HCEC 1CT (cell line): ENCODE results near the gene AMACR.
A peak's percentile ranks its signal among the peaks of the same experiment; 100 is the strongest.

Source experiments
- DNase-seq: peaks from one replicate; pipeline ENCODE4 v3.0.0-alpha.2; 2017

Gene AMACR

GRCh38 chr5:34007621-34008600 lies at the start of gene AMACR:
TSS of gene AMACR (minus strand) at chr5:34008050. CDS start at chr5:34008019, 31 bp downstream.
- peak; percentile 90 for DNase-seq

DNA sequence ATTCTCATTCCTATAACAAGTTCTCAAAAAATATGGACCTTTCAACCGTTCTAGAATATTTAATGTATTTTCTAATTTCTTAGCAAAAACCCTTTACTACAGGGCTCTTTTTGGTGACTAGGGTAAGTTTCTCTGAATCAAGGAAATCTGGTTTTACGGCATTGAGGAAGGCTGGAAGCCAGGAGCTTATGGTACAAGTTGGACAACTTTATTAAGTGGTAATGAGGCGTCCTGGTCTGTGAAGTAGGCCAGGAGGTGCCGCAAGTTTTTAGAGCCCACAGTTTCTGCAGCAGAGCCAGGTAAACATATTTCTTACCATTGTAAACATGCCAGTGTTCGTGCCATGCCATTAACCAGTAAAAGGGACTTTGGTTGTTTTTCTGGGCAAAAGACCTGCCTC lies 49.7 kb upstream of the AMACR start:
- no peak for DNase-seq

GRCh38 chr5:34057118-34057517 lies 49.3 kb upstream of the AMACR start:
- no peak for DNase-seq

DNA sequence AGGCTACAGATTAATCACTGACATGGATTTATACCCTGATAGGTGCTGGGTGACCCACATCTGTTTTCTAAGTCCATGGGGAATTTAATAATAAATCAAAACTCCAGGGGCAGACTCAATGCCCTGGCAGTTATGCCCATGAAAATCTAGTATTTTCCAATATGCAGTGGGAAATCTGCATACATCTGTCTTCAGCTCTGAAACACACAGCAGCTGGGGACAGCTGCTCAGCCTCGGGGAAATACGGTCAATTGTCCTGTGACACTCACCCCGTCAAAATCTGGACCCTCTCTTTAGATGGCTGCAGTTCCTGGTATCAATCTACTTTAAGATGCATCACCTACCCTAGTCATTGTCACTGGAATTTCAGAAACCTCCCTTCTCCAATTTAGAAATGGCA lies 47.8 kb upstream of the AMACR start:
- DNase-seq: no peak

DNA sequence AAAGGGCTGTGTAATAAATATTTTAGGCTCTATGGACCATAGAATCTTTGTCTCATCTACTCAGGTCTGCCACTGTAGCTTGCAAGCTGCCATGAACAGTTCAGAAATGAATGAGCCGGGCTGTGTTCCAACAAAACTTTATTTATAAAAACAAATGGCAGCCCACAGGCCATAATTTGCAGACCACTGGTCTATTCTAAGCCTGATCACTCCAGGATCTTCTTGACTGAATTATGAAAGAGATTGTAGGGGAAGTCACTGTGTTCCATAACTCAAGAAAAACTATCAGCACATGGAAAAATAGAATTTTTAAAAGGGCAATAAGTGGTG lies 46.5 kb upstream of the AMACR start:
- no peak for DNase-seq

GRCh38 chr5:34053571-34054399 lies 45.9 kb upstream of the AMACR start:
- no peak for DNase-seq

DNA sequence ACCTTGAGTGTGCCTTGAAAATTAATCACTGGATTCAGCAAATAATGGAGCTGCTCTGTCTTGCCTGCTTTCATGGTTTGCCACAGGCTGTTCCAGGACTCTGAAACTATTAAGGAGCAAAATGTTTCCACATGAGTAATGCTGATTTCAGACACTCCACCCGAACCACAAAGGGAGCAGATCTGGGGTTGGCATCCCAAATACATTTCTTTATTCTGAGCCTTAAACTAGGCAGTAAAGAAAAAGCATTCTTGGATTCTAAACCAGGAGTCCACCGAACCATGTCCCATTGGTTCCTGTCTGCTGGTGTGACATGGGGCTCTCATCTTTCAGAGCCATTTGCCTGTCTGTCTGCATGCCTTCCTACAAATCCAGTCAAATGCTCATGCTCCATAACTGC lies 45.3 kb upstream of the AMACR start:
- DNase-seq: peak; percentile 81

- DNase-seq: no peak
Measured at GRCh38 chr5:34051374-34051980, 43.6 kb upstream of the AMACR start.

DNA sequence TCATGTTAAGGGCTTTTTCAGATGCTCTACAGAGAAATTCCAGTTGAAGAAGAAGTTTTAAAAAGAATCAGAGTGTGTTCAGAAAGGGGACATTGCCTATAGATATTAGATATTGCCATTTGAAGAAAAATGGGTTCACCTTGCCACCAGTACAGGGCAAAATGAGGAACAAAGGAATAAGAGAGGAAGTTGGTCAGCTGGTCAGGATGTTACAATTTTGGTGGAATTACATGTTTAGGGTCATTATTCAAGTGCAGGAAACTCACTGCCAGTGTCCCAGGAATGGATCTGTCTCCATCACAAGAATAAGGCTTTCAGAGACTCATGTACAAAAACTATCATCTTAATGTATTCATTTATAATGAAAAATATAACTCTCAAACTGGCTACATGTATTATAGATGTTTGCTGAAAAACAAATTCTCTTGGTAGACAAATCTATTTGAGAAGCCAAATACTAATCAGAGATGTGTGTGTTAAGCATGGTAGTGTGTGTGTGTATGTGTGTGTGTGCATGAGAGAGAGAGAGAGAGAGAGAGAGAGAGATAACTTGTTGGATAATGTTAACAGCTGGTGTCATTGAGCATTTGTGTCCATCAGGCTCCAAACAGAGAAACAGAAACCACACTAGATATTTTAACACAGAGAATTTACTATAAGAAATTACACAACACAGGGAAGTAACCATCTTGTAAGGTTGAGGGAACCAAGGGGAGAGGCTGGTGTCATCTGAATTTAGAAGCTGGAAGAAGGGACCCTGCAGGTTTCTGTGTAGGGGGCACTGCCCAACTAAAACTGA lies 40.1 kb upstream of the AMACR start:
- DNase-seq: no peak

- DNase-seq: no peak
Measured at GRCh38 chr5:34047143-34047542, 39.3 kb upstream of the AMACR start.

DNA sequence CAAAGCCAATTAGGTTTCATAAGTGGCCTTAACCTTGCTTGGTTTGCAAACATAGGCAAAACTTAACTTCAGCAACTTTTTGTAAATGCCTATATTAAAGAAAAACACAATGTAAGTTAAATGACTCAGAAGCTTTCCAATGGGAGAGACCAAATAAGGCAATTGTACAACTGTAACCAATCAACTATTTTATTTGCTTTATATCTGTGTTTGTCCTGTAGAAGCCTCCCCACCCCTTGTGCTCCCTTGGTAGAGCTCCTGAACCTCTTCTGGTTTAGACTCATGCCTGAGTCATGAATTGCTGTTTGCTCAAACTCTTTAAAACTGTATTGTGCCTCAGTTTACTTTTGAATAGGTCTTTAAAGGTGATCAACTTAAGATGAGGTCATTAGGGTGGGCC lies 38.1 kb upstream of the AMACR start:
- DNase-seq: peak; percentile 86

DNA sequence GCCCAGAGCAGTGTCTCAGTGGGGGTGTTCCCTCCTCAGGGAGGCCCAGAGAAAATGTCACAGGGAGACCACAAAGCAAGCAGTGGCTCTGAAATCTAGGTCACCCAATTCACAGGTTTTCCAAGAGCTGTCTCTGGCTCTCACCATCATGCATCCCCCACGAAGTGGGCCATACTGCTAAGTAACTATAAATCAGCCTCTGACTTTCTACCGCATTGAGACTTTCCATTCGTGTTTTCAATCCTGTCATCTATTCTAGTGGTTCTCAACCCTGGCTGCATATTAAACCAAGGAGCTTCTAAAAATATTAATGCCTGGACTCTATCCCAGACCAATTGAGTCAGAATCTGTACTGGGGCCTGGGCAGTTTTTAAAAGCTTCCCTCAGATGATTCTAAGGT lies 37.2 kb upstream of the AMACR start:
- DNase-seq: no peak

- no peak for DNase-seq
Measured at GRCh38 chr5:34043099-34043876, 35.4 kb upstream of the AMACR start, which contains the start of gene C1QTNF3. TSS of gene C1QTNF3 (minus strand) at chr5:34043213. CDS start at chr5:34043125, 88 bp downstream.

DNA sequence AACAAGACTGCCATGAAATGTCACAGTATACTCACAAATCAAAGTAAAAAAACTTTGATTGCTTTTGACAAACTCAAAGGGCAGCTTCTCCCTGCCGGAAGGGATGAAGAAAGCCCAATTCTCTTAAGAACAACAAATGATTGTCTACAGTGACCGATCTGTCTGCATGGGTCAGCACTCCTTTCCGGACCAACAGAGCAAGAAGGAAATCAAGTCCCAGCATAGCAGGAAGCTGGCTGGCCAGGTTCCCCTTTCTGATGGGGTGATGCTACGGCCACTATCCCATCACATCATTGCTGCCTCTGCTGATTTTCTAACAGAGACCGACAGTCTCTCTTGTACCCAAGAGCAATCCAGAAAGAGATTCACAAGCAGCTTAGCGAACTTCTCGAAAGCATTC lies 34.5 kb upstream of the AMACR start:
- DNase-seq: no peak

- DNase-seq: no peak
Measured at GRCh38 chr5:34041247-34041972, 33.6 kb upstream of the AMACR start.

- no peak for DNase-seq
Measured at GRCh38 chr5:34040472-34040871, 32.6 kb upstream of the AMACR start.

DNA sequence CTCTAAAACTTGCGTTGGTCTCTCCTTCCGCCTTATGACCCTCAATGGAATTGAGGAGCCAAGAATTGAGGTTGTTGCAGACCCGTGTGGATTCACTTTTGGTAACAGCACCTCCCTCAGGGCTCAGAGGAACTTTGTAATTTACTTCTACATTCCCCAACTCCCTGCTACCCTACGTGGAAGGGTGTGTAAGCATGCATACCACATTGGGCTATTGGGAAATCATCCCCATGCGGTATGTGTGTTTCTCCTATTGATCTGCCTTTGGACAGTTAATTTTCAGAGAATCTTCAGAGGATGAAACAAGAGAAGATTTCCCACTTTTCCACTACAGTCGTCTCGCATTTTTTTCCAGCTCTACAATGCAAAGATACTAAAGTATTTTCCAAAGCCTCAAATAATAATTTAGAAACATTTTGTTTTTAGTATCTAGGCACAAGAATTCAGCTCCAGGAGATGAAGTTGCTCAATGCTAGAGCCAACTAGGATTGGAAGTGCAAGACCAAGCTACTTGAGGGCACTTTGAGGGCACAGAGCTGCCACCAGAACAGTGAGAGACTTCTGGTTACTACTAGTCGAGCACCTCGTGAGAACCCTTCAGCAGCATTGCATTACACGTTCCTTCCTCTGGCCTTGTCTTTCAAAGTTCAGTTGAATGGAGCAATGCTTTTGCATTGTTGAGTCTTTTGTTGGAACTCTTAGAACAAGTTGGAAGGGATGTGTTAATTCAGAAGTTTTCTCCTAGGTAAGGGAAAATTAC lies 31.7 kb upstream of the AMACR start:
- no peak for DNase-seq

GRCh38 chr5:34038838-34039237 lies 31.0 kb upstream of the AMACR start:
- no peak for DNase-seq

GRCh38 chr5:34038390-34038789 lies 30.5 kb upstream of the AMACR start:
- no peak for DNase-seq

GRCh38 chr5:34037726-34038125 lies 29.9 kb upstream of the AMACR start:
- no peak for DNase-seq
